HCT116 (cell line): ENCODE measurements around the gene SMTN. TPM values are rescaled to one million over a fixed set of nuclear protein-coding genes. Genes with fewer than 3 reads are reported as not detected.

Experiments used
- ATAC-seq: fragments of 200-7000 bp; cut with Tn5 transposase; 2 replicates; pipeline ENCODE4 v1.9.1; 2020; ENCODE audit warnings: mild to moderate bottlenecking, moderate library complexity
- BruUV-seq: library from RNA; stranded (reverse); fragments of 400-500 nt; replicated peaks from 2 replicates; lab custom pipeline; 2021; lab: Mats Ljungman, UMichigan
- CTCF ChIA-PET: fragments of 300-600 bp; sonication (Branson Sonifier 250); formaldehyde crosslinking; loops from one replicate; lab custom pipeline; 2021; ENCODE audit warnings: antibody characterized with exemption; lab: Charles Lee
- POLR2A ChIA-PET: fragments of 300-600, 350-600 bp; sonication (Branson Sonifier 250); formaldehyde crosslinking; loops from one replicate; lab custom pipeline; 2021; ENCODE audit warnings: antibody characterized with exemption; lab: Charles Lee
- RAD21 ChIA-PET, 2 experiments: fragments of 300-600 bp; sonication (Branson Sonifier 250); formaldehyde crosslinking; loops; one replicate each; lab custom pipeline; 2023; ENCODE audit warnings: low total read pairs in 2 of 2; ENCODE audit not compliant: uncharacterized antibody in 2 of 2, unreplicated experiment in 2 of 2, low non-redundant PET in 1 of 2; lab: Charles Lee
- DNase-seq: peaks from one replicate; pipeline ENCODE4 v3.0.0-alpha.2; 2010; ENCODE audit warnings: low read depth, low spot score
- H2AFZ ChIP-seq: fragments of 200-600 bp; shearing (Covaris generic), sonication (generic); 2 replicates; pipeline ENCODE4 v1.6.1; 2017; ENCODE audit warnings: low read depth, mixed run types, mixed read lengths, antibody characterized with exemption, low read length; ENCODE audit not compliant: poor library complexity, severe bottlenecking
- H3K27ac ChIP-seq: 2 replicates; pipeline ENCODE4 v1.5.1; 2012; ENCODE audit warnings: low read depth, low read length
- H3K27me3 ChIP-seq: fragments of 200-600 bp; sonication (generic); 2 replicates; pipeline ENCODE4 v1.6.1; 2016; ENCODE audit warnings: mixed run types, low read length, mixed read lengths; ENCODE audit not compliant: insufficient read depth
- H3K36me3 ChIP-seq, 2 experiments: fragments of 200-500 bp in 1 of 2; fragments of 200-600 bp in 1 of 2; sonication (Bioruptor generic) in 1 of 2; sonication (generic) in 1 of 2; 2 replicates each; pipeline versions ENCODE4 v1.5.1 to v1.6.1; 2014 to 2016; ENCODE audit warnings: low read length in 2 of 2, inconsistent platforms in 1 of 2, mixed read lengths in 1 of 2, mixed run types in 1 of 2; ENCODE audit not compliant: insufficient read depth in 2 of 2, control insufficient read depth in 1 of 2
- H3K4me1 ChIP-seq, 2 experiments: fragments of 200-600 bp in 1 of 2; sonication (generic) in 1 of 2; 2 replicates each; pipeline versions ENCODE4 v1.5.1 to v1.6.1; 2012 to 2017; ENCODE audit warnings: low read length in 2 of 2, inconsistent platforms in 1 of 2, mild to moderate bottlenecking in 1 of 2, mixed read lengths in 1 of 2, mixed run types in 1 of 2, moderate library complexity in 1 of 2; ENCODE audit not compliant: insufficient read depth in 2 of 2, control insufficient read depth in 1 of 2
- H3K4me2 ChIP-seq: fragments of 200-600 bp; sonication (generic); 2 replicates; pipeline ENCODE4 v1.6.1; 2017; ENCODE audit warnings: mixed run types, low read length, mixed read lengths
- H3K4me3 ChIP-seq, 2 experiments: fragments of 200-600 bp in 1 of 2; sonication (generic) in 1 of 2; replicated peaks in 1 of 2; 2 replicates each; pipeline ENCODE4 v1.5.1; 2011 to 2016; ENCODE audit warnings: low read length in 2 of 2, control low read depth in 1 of 2, low read depth in 1 of 2, mild to moderate bottlenecking in 1 of 2, mixed read lengths in 1 of 2, mixed run types in 1 of 2
- H3K79me2 ChIP-seq: fragments of 200-600 bp; sonication (generic); 2 replicates; pipeline ENCODE4 v1.6.1; 2017; ENCODE audit warnings: mild to moderate bottlenecking, mixed run types, low read length, moderate library complexity, mixed read lengths; ENCODE audit not compliant: insufficient read depth
- H3K9ac ChIP-seq: fragments of 200-600 bp; sonication (generic); 2 replicates; pipeline ENCODE4 v1.6.1; 2016; ENCODE audit warnings: low read length, mixed read lengths
- H3K9me2 ChIP-seq: fragments of 200-600 bp; sonication (generic), shearing (Covaris generic); 2 replicates; pipeline ENCODE4 v1.6.1; 2017; ENCODE audit warnings: mixed run types, mild to moderate bottlenecking, moderate library complexity; ENCODE audit not compliant: insufficient read depth
- H3K9me3 ChIP-seq, 2 experiments: fragments of 200-500 bp in 1 of 2; fragments of 200-600 bp in 1 of 2; sonication (Bioruptor generic) in 1 of 2; sonication (generic) in 1 of 2; 2 replicates each; pipeline ENCODE4 v1.6.1; 2014 to 2017; ENCODE audit warnings: low read length in 2 of 2, mixed read lengths in 2 of 2, inconsistent platforms in 1 of 2, low read depth in 1 of 2, mild to moderate bottlenecking in 1 of 2, mixed run types in 1 of 2, moderate library complexity in 1 of 2; ENCODE audit not compliant: control insufficient read depth in 1 of 2, insufficient read depth in 1 of 2
- H4K20me1 ChIP-seq: fragments of 200-600 bp; sonication (generic), shearing (Covaris generic); 2 replicates; pipeline ENCODE4 v1.6.1; 2017; ENCODE audit warnings: mixed run types, mild to moderate bottlenecking, moderate library complexity; ENCODE audit not compliant: insufficient read depth
- ATF3 ChIP-seq: IDR thresholded peaks from 2 replicates; pipeline ENCODE4 v1.6.1; 2012
- CEBPB ChIP-seq: IDR thresholded peaks from 2 replicates; pipeline ENCODE4 v1.6.1; 2012; ENCODE audit warnings: low read depth
- CTCF ChIP-seq, 3 experiments: fragments of 200-600 bp in 1 of 3; sonication (generic) in 1 of 3; IDR thresholded peaks in 2 of 3; conservative IDR thresholded peaks in 1 of 3; 2 replicates each; pipeline ENCODE4 v1.5.1; 2012 to 2017; ENCODE audit warnings: low read depth in 2 of 3, low read length in 2 of 3, antibody characterized with exemption in 1 of 3, borderline replicate concordance in 1 of 3, control low read depth in 1 of 3, mild to moderate bottlenecking in 1 of 3, mixed read lengths in 1 of 3, mixed run types in 1 of 3, moderate library complexity in 1 of 3; ENCODE audit not compliant: insufficient read depth in 1 of 3
- ELF1 ChIP-seq: IDR thresholded peaks from 2 replicates; pipeline ENCODE4 v1.6.1; 2012; ENCODE audit warnings: low read depth, borderline replicate concordance
- FOSL1 ChIP-seq: IDR thresholded peaks from 2 replicates; pipeline ENCODE4 v1.6.1; 2012; ENCODE audit warnings: low read depth
- POLR2A ChIP-seq: IDR thresholded peaks from 2 replicates; pipeline ENCODE4 v1.7.0; 2011; ENCODE audit warnings: borderline replicate concordance; ENCODE audit not compliant: insufficient read depth, insufficient read length; ENCODE audit errors: extremely low read depth
- SP1 ChIP-seq: IDR thresholded peaks from 2 replicates; pipeline ENCODE4 v1.6.1; 2012; ENCODE audit warnings: low read depth
- SRF ChIP-seq: IDR thresholded peaks from 2 replicates; pipeline ENCODE4 v1.6.1; 2012; ENCODE audit warnings: low read depth
- TCF7L2 ChIP-seq: IDR thresholded peaks from 2 replicates; pipeline ENCODE4 v1.7.0; 2011; ENCODE audit warnings: borderline replicate concordance, inconsistent platforms; ENCODE audit not compliant: insufficient read depth, insufficient read length; ENCODE audit errors: extremely low read depth
- YY1 ChIP-seq: IDR thresholded peaks from 2 replicates; pipeline ENCODE4 v1.6.1; 2011; ENCODE audit warnings: low read length, low read depth, moderate library complexity, mild to moderate bottlenecking; ENCODE audit not compliant: insufficient replicate concordance; ENCODE audit errors: extremely low read depth
- ZBTB33 ChIP-seq: IDR thresholded peaks from 2 replicates; pipeline ENCODE4 v1.6.1; 2011; ENCODE audit warnings: mild to moderate bottlenecking, low read length, moderate library complexity; ENCODE audit not compliant: insufficient replicate concordance; ENCODE audit errors: extremely low read depth
- intact Hi-C: fragments of 100-400 bp; cut with micrococcal nuclease; formaldehyde crosslinking; loops from 2 replicates; pipeline ENCODE4 v1.10.0; 2022
- total RNA-seq: library from RNA; stranded (reverse); gene quantifications from one replicate; pipeline ENCODE4 v1.2.1, GENCODE V29; 2021; ENCODE audit not compliant: unreplicated experiment

SMTN gene
- total RNA-seq, 1 experiment from 2014 or later, result 148 TPM

- ChIA-PET RAD21 (no interaction called here), CTCF (interaction anchor here (0.7 to 2.5 kb wide), 2 partner anchors 13 to 14 kb away, joined by 3 to 12 read pairs; partner anchors contain the start of gene SELENOM)
Measured at GRCh38 chr22:31121403-31121802, 40.3 kb downstream of the SMTN start.

More at GRCh38 chr22:31121403-31121802, 40.3 kb downstream of the SMTN start:
- POLR2A ChIA-PET, result no interaction called here
- Histone ChIP-seq H3K4me2 (no peak overlapping the region), H4K20me1 (no peaks in the 10 kb centered on the region), H3K9me2 (no peaks in the 10 kb centered on the region), H3K27ac (no peak overlapping the region), H3K36me3 (no peaks in the 10 kb centered on the region)
- DNase-seq, result no peak
- no peak for TF ChIP-seq SRF
- no peak for TF ChIP-seq POLR2A
- no peak for TF ChIP-seq CEBPB
- no peak for TF ChIP-seq SP1
- TF ChIP-seq YY1, result no peak
- no peak for TF ChIP-seq CTCF (IDR thresholded peaks at IDR 0.05 in 2 of 3, conservative IDR thresholded peaks at IDR 0.05 in 1 of 3; ENCODE audit: borderline replicate concordance in 1 of 3, insufficient read depth in 1 of 3, low read depth in 2 of 3, low read length in 2 of 3)
- no peak for TF ChIP-seq FOSL1
- TF ChIP-seq TCF7L2, result no peak
- TF ChIP-seq ATF3, result no peak
- no peak for TF ChIP-seq ZBTB33
- TF ChIP-seq ELF1, result no peak
- TF ChIP-seq, all 23 proteins: peak for 0
- Histone ChIP-seq H3K4me3 (no peak overlapping the region), H3K9ac (no peak overlapping the region), H3K27me3 (no peaks in the 10 kb centered on the region), H3K79me2 (no peaks in the 10 kb centered on the region), H2AFZ (no peak overlapping the region), H3K9me3 (no peaks in the 10 kb centered on the region), H3K4me1 (peaks cover 9 to 20% of the 10 kb centered on the region in 2 experiments)
- no TSS peak for BruUV-seq
- ATAC-seq, result no peak
- intact Hi-C loops, result no loop called here
